RWPE1 (cell line): ENCODE results near the gene UBE2N.
"Not testable (repeated sequence)": the region's sequence is repeated elsewhere in the genome, so short reads cannot be mapped to it uniquely, and the experiment has no call there.

Experiments used
- CTCF ChIA-PET: fragments of 350-600 bp; sonication (Branson Sonifier 250); formaldehyde crosslinking; extraction: SDS; loops from one replicate; lab custom pipeline; 2021; lab: Yijun Ruan, JAX
- POLR2A ChIA-PET: fragments of 400-600 bp; formaldehyde crosslinking; extraction: SDS; loops from one replicate; lab custom pipeline; 2020; ENCODE audit warnings: antibody characterized with exemption; ENCODE audit not compliant: low non-redundant PET; lab: Yijun Ruan, JAX
- DNase-seq: peaks from one replicate; pipeline ENCODE4 v3.0.0; 2012; ENCODE audit warnings: low spot score
- H3K27ac ChIP-seq: fragments of 450-650 bp; 2 replicates; pipeline ENCODE4 v1.5.1; 2017
- CTCF ChIP-seq: fragments of 450-650 bp; conservative IDR thresholded peaks from 2 replicates; pipeline ENCODE4 v1.5.1; 2017; ENCODE audit warnings: low read depth, mild to moderate bottlenecking

Gene UBE2N

GRCh38 chr12:93397412-93397811 is 44.3 kb downstream of the UBE2N start:
- TF ChIP-seq CTCF: no peak
- no peak overlapping the region for H3K27ac ChIP-seq
- POLR2A ChIA-PET: no interaction called here
- DNase-seq: no peak
- CTCF ChIA-PET: interaction anchor here (0.6 to 2.4 kb wide), 8 partner anchors 11 to 601 kb away, joined by 3 to 18 read pairs (median 4); no protein-coding TSS in a partner anchor

GRCh38 chr12:93393425-93393824 is 48.3 kb downstream of the UBE2N start:
- no peak for TF ChIP-seq CTCF
- CTCF ChIA-PET: no interaction called here
- H3K27ac ChIP-seq: no peak overlapping the region
- no peak for DNase-seq
- POLR2A ChIA-PET: no interaction called here

GRCh38 chr12:93390549-93391297 is 51.0 kb downstream of the UBE2N start:
- ChIA-PET POLR2A (no interaction called here), CTCF (interaction anchor here (0.7 kb wide), 1 partner anchor 498 kb away, joined by 3 read pairs; no protein-coding TSS in a partner anchor)
- H3K27ac ChIP-seq: peak overlapping the region; percentile 10; the same call in 1 of the 2 replicates
- no peak for TF ChIP-seq CTCF
- no peak for DNase-seq

GRCh38 chr12:93390031-93390430 is 51.7 kb downstream of the UBE2N start:
- no peak for DNase-seq
- no peak for TF ChIP-seq CTCF
- H3K27ac ChIP-seq: no peak overlapping the region
- ChIA-PET POLR2A (no interaction called here), CTCF (interaction anchor here (0.7 kb wide), 1 partner anchor 491 kb away, joined by 4 read pairs; no protein-coding TSS in a partner anchor)

GRCh38 chr12:93387780-93388179 is 54.0 kb downstream of the UBE2N start:
- ChIA-PET POLR2A (no interaction called here), CTCF (no interaction called here)
- peak; percentile 32 for DNase-seq
- H3K27ac ChIP-seq: no peak overlapping the region
- TF ChIP-seq CTCF: no peak

GRCh38 chr12:93381976-93382437 is 59.7 kb downstream of the UBE2N start:
- CTCF ChIA-PET: interaction anchor here (0.5 to 2.2 kb wide), 4 partner anchors 26 to 439 kb away, joined by 3 to 8 read pairs (median 5); no protein-coding TSS in a partner anchor
- DNase-seq, H3K27ac ChIP-seq, POLR2A ChIA-PET: not testable (repeated sequence)
